A673 (cell line): ENCODE data around the gene RPS6KA2. TPM values are rescaled to one million over a fixed set of nuclear protein-coding genes. Genes with fewer than 3 reads are reported as not detected.

Experiments
- BruUV-seq: library from RNA; stranded (reverse); fragments of 400-500 nt; replicated peaks from 2 replicates; lab custom pipeline; 2021; lab: Mats Ljungman, UMichigan
- CTCF ChIA-PET: fragments of 300-600 bp; sonication (Branson Sonifier 250); formaldehyde crosslinking; loops from one replicate; lab custom pipeline; 2022; ENCODE audit warnings: antibody characterized with exemption; lab: Charles Lee
- POLR2A ChIA-PET: fragments of 300-600 bp; sonication (Branson Sonifier 250); formaldehyde crosslinking; loops from one replicate; lab custom pipeline; 2022; ENCODE audit warnings: antibody characterized with exemption; ENCODE audit not compliant: low non-redundant PET; lab: Charles Lee
- DNase-seq: peaks from one replicate; pipeline ENCODE4 v3.0.0-alpha.2; 2015; ENCODE audit warnings: low spot score
- H3K27ac ChIP-seq: fragments of 200-600 bp; sonication (generic); 2 replicates; pipeline ENCODE4 v1.5.1; 2016; ENCODE audit warnings: mixed run types, low read depth, mild to moderate bottlenecking, mixed read lengths, antibody characterized with exemption, low read length; ENCODE audit not compliant: poor library complexity, severe bottlenecking
- H3K27me3 ChIP-seq: fragments of 200-600 bp; sonication (generic); replicated peaks from 2 replicates; pipeline ENCODE4 v1.6.1; 2017; ENCODE audit warnings: mixed run types, low read depth, mild to moderate bottlenecking, mixed read lengths, antibody characterized with exemption, low read length; ENCODE audit not compliant: insufficient read depth, poor library complexity
- H3K36me3 ChIP-seq: fragments of 200-600 bp; sonication (generic); 2 replicates; pipeline ENCODE4 v1.6.1; 2016; ENCODE audit warnings: mixed run types, mild to moderate bottlenecking, mixed read lengths, antibody characterized with exemption, low read length; ENCODE audit not compliant: insufficient read depth, poor library complexity, severe bottlenecking
- H3K4me1 ChIP-seq: fragments of 200-600 bp; sonication (generic); 2 replicates; pipeline ENCODE4 v1.6.1; 2017; ENCODE audit warnings: mixed run types, mild to moderate bottlenecking, mixed read lengths, antibody characterized with exemption, low read length; ENCODE audit not compliant: insufficient read depth, poor library complexity, severe bottlenecking
- H3K4me3 ChIP-seq: fragments of 200-600 bp; sonication (generic); 2 replicates; pipeline ENCODE4 v1.5.1; 2016; ENCODE audit warnings: low read depth, mixed run types, mild to moderate bottlenecking, mixed read lengths, low read length; ENCODE audit not compliant: poor library complexity, severe bottlenecking
- H3K9me3 ChIP-seq: fragments of 200-600 bp; sonication (generic); 2 replicates; pipeline ENCODE4 v1.6.1; 2016; ENCODE audit warnings: mixed run types, low read depth, mild to moderate bottlenecking, mixed read lengths, antibody characterized with exemption, low read length; ENCODE audit not compliant: poor library complexity, severe bottlenecking
- CTCF ChIP-seq: fragments of 300-800, 200-600 bp; sonication (generic); conservative IDR thresholded peaks from 2 replicates; pipeline ENCODE4 v1.5.1; 2017; ENCODE audit warnings: low read depth, mild to moderate bottlenecking, antibody characterized with exemption, low read length, moderate library complexity, mixed read lengths
- EZH2 ChIP-seq: fragments of 200-600 bp; sonication (generic); IDR thresholded peaks from 2 replicates; pipeline ENCODE4 v1.6.1; 2017; ENCODE audit warnings: borderline replicate concordance, low read depth, mild to moderate bottlenecking, mixed read lengths, antibody characterized with exemption, low read length; ENCODE audit not compliant: poor library complexity, severe bottlenecking
- intact Hi-C: fragments of 100-400 bp; cut with micrococcal nuclease; formaldehyde crosslinking; loops from one replicate; pipeline ENCODE4 v1.10.0; 2022; ENCODE audit not compliant: unreplicated experiment
- total RNA-seq: library from RNA; stranded (reverse); gene quantifications from 2 replicates; pipeline ENCODE4 v1.2.3, GENCODE V29; 2021

RPS6KA2 gene
- total RNA-seq, 1 experiment from 2014 or later, result 30.1 TPM

GRCh38 chr6:166379800-166380199 is 247.3 kb downstream of the RPS6KA2 start:
- CTCF ChIA-PET, result no interaction called here
- no TSS peak for BruUV-seq

DNA sequence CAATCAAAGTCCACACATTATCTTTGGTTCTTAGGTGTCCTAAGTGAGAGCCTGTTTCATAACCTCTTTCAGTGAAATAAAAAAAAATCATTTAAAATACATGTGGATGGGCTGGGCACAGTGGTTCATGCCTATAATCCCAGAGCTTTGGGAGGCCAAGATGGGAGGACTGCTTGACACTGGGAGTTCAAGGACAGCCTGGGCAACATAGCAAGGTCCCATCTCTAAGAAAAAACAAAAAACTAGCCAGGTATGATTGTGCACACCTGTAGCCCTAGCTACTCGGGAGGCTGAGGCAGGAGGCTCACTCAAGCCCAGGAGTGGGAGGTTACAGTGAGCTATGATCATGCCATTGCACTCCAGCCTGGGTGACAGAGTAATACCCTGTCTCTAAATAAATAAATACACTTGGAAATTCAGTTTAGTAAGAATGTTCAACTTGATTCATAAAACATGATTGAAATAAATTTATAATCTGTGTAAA is 247.9 kb downstream of the RPS6KA2 start:
- no peaks in the 10 kb centered on the region for H3K36me3 ChIP-seq
- no peaks in the 10 kb centered on the region for H3K27me3 ChIP-seq
- CTCF ChIA-PET, result interaction anchor here (0.6 kb wide), 1 partner anchor 357 kb away, joined by 5 read pairs; no protein-coding TSS in a partner anchor
- intact Hi-C loops, result no loop called here
- no peak for DNase-seq
- no peak overlapping the region for H3K27ac ChIP-seq
- BruUV-seq, result no TSS peak
- POLR2A ChIA-PET, result no interaction called here
- peaks cover 4% of the 10 kb centered on the region for H3K4me1 ChIP-seq
- no peak overlapping the region for H3K4me3 ChIP-seq
- H3K9me3 ChIP-seq, result no peaks in the 10 kb centered on the region
- TF ChIP-seq EZH2 (no peak), CTCF (no peak)

More at GRCh38 chr6:166379800-166380199, 247.3 kb downstream of the RPS6KA2 start:
- POLR2A ChIA-PET, result no interaction called here
- intact Hi-C loops, result loop anchor here (5.0 kb wide), 2 partner anchors 37 to 102 kb away; partner anchors contain the start of gene SFT2D1
- Histone ChIP-seq H3K27me3 (no peaks in the 10 kb centered on the region), H3K4me3 (no peak overlapping the region), H3K36me3 (no peaks in the 10 kb centered on the region), H3K9me3 (no peaks in the 10 kb centered on the region), H3K4me1 (peaks cover 4% of the 10 kb centered on the region), H3K27ac (no peak overlapping the region)
- no peak for TF ChIP-seq EZH2
- no peak for TF ChIP-seq CTCF
- DNase-seq, result no peak

DNA sequence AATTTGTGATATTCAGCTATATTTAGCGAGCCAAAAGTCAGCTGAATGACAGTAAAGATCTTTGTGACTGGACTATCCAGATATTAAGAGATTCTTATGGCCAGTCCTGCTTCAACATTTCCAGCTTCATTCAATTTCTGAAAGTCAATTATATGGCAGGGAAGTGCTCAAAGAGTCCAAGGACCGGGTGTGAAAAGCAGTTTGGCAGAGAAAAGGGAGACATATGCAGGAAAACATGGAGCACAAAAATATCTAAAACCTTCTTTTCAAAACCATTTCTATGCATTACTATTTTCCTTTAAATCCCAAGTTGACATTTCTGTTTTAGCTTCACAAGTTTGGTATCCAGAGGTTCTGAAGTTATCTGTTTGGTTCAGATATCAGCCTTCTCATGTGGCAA is 249.3 kb downstream of the RPS6KA2 start:
- no peak for DNase-seq
- H3K36me3 ChIP-seq, result no peaks in the 10 kb centered on the region
- no peak overlapping the region for H3K4me3 ChIP-seq
- CTCF ChIA-PET, result interaction anchor here (0.6 kb wide), 1 partner anchor 98 kb away, joined by 4 read pairs; no protein-coding TSS in a partner anchor
- BruUV-seq, result no TSS peak
- H3K27ac ChIP-seq, result no peak overlapping the region
- TF ChIP-seq EZH2 (no peak), CTCF (no peak)
- intact Hi-C loops, result no loop called here
- H3K4me1 ChIP-seq, result peaks cover 4% of the 10 kb centered on the region
- H3K9me3 ChIP-seq, result no peaks in the 10 kb centered on the region
- no peaks in the 10 kb centered on the region for H3K27me3 ChIP-seq
- POLR2A ChIA-PET, result no interaction called here
